H1 (cell line): ENCODE data around the gene IMP3. TPM values are rescaled to one million over a fixed set of nuclear protein-coding genes. Genes with fewer than 3 reads are reported as not detected.

ENCODE experiments used
- RNF2 ChIP-seq: fragments of 200-900, 300-1000 bp; sonication (generic); IDR thresholded peaks from 2 replicates; pipeline ENCODE4 v1.7.1; 2016; ENCODE audit warnings: borderline replicate concordance, low read depth, mild to moderate bottlenecking, antibody characterized with exemption, low read length; ENCODE audit not compliant: poor library complexity, severe bottlenecking; ENCODE audit errors: missing control alignments
- RXRA ChIP-seq: IDR thresholded peaks from 2 replicates; pipeline ENCODE4 v1.6.1; 2011; ENCODE audit warnings: low read depth, mild to moderate bottlenecking, low read length, moderate library complexity; ENCODE audit not compliant: insufficient read depth
- polyA plus RNA-seq, 7 experiments: library from polyadenylated mRNA; depleted of rRNA in 3 of 7; stranded (reverse) in 5 of 7; unstranded in 2 of 7; fragments of >200 nt in 5 of 7; fragments of 200-250 nt in 2 of 7; gene quantifications; 1 replicate in 5 of 7; 2 replicates in 1 of 7; 4 replicates in 1 of 7; pipeline versions ENCODE4 v1.2.1 to v1.2.3, GENCODE V29; 2011 to 2013; ENCODE audit warnings: missing spikeins in 2 of 7, mixed read lengths in 2 of 7
- total RNA-seq: library from RNA; stranded (reverse); fragmentation: NEBNext Ultra II Directional; extraction: Animal tissue kit (Norgen Biotek cat#: 25700); gene quantifications from 2 replicates; pipeline ENCODE4 v1.2.1, GENCODE V29; 2021

The IMP3 gene
- total and polyA plus RNA-seq, 2 of the 8 experiments (the other 6 are each of a cell fraction or from before 2014, with no cell fraction given) = 114 to 273 TPM

DNA sequence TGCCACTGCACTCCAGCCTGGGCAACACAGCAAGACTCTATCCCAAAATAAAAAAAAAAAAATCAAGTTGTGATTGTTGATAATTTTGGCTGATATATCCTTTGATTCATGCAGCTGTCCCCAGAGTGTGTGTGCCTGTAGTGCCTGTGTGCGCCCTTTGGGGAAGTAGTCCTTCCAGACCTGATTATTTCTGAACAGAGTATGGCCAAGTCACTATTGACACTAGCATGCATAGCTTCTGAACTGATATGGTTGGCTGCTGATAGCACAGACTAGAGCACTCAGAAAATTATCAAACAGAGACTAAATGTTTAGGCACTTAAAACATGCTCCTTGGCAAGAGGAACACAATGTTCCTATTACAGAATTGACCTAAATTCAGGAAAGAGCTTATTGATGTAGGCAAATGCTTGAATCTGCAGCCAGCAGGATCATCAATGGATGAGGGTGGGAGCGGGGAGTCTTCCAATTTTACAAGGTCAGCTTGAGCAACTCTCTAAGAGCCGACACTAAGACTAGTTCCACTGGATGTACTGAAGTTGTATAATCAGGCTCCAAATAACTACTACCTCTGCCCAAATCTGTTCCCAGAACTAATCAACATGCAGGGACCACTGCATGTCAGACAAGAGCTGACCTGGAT, 43.2 kb downstream of the IMP3 start (continued):
- TF ChIP-seq RNF2 = no peak
- TF ChIP-seq RXRA = no peak
- TF ChIP-seq, all 59 proteins: peak for 0
